SIG-M5 treated with dmso at 0.1 percent for 504 hours (cell line): ENCODE measurements around the gene CDYL.

Source experiments
- DNase-seq: peaks from one replicate; lab custom pipeline; 2025; ENCODE audit not compliant: unreplicated experiment; lab: John Stamatoyannopoulos, UW

The CDYL gene

GRCh38 chr6:4904461-4905025, 128.3 kb downstream of the CDYL start:
- DNase-seq: no peak

GRCh38 chr6:4905826-4906225, 129.6 kb downstream of the CDYL start:
- peak; percentile 18 for DNase-seq

- no peak for DNase-seq
Measured at GRCh38 chr6:4906293-4907276, 130.4 kb downstream of the CDYL start.

DNA sequence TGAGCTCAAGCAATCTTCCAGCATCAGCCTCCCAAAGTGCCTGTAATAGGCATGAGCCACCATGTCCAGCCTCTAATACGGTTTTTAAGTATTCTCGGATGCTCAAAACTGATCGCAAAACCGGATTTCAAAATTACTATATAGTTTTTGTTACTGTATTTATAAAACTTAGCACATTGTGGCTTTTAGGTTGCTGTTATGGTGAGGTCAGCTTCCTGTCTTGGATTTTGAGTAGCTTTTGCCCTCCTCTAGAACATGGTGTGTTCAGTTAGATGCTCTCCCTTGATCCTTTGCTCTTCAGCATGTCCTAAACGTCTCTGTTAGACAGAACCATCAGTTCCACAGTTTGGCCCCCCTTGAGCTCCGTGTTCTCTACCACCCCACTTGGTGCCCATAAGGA, 131.4 kb downstream of the CDYL start:
- no peak for DNase-seq

- DNase-seq: no peak
Measured at GRCh38 chr6:4908062-4908461, 131.9 kb downstream of the CDYL start.

DNA sequence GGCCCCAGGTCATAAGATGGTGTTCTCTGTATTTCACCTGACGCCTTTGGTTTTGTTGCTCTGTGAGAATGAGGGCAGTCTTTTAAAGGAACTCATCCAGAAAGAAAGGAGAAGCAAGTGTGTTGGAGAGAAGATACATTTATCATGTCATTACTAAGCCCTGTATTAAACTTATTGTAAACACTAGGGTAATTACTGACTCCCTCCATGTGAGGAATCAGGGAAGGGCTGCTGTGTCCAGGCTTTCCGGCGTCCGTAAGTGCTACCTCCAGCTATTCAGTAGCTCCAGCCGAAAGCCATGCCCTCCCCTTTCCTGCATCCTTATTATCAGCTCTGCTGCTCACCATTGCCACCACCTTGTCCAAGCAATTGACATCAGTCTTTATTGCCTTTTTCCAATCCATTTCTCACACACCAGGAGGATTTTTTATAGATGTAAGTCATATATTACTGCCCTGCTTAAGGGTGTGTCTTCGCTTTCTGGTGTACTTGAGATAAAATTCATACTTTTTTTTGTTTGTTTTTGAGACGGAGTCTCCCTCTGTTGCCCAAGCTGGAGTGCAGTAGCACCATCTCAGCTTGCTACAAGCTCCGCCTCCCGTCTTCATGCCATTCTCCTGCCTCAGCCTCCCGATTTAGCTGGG, 133.0 kb downstream of the CDYL start:
- no peak for DNase-seq

DNA sequence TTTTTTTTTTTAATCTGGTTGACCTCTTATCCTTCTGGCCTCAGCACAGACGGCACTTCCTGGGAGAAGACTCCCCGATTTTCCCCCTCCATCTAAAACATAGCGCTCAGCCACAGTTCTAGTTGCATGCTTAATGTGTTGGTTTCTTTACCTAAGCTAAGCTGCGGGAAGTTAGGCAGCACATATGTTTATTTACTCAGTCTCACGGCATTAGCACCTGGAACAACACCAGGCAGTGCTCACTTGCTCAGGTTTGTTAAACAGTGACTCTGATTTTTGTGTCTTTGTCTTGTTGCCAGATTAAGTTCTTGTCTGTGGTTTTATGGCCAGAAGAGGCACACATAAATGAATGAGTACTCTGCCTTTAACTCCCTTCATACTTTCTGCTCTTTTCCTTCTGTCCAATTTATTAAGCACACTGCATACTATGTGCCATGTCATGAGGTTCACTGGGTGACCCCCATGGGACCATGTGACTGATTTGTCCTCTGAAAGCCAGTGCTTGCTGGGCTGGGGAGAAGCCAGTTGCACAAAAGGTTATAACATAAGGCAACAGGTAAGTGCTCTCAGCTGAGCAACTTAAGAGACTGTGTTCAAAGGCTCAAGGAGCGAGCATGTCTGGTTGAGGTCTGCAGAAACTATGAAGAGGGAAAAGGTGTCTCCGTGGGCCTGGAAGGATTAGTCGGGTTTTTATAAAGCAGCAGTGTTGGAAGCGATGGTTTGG, 134.0 kb downstream of the CDYL start:
- no peak for DNase-seq

- no peak for DNase-seq
Measured at GRCh38 chr6:4912559-4912958, 136.4 kb downstream of the CDYL start.

- DNase-seq: no peak
Measured at GRCh38 chr6:4913705-4914419, 137.7 kb downstream of the CDYL start.

- no peak for DNase-seq
Measured at GRCh38 chr6:4914420-4915159, 138.4 kb downstream of the CDYL start.

DNA sequence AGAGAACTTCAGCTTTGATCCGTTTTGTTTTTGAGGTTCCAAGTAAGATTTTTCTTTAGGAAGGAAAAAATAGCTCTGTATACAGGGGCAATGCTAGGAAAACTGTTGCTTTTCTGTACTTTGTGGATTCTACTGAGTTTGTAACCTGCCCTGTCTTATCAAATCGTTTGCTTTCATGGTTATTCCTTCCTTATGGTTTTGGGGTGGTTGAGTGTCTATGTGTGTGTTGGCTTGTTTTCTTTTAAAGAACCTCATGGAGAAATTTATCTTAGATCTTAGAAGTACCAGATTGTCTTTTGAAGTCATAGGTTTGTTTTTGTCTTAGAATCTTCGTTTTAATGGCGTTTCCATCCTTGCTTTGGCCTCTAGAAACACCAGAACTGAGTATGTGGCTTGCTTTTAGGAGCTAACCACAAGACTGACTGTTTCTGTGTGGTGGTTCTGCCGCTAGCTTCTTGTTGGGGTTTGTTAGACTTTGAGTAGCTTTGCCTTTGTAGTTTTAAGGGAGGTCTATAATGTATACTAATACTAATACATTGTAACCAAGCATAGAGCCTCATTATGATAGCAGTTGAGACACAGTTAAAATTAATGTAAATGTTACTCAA, 140.9 kb downstream of the CDYL start:
- DNase-seq: no peak

DNA sequence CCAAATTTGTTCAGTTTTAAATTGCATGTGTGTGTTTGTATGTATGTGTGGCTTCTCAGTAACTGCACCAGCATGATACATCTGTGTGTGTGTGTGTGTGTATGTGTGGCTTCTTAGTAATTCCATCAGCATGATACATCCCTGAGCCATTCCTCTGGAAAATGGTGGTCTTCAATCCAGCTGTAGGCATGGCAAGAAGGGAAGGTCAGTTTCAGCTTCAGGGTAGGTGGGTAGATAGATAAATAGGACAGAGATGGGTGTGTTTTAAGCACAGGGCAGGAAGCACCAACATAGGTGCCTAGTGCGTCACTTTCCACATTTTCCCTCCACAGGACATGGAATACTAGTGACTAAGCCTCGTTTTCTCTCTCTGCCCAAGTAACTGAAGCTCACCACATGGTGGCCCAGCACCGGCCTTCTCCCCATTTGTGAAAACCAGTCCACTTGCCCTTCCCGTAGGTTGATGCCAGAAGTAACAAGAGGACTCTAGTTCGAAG, 144.8 kb downstream of the CDYL start:
- DNase-seq: no peak

GRCh38 chr6:4922488-4923037, 146.4 kb downstream of the CDYL start:
- no peak for DNase-seq

- DNase-seq: no peak
Measured at GRCh38 chr6:4923081-4923480, 146.9 kb downstream of the CDYL start.

GRCh38 chr6:4924661-4925271, 148.6 kb downstream of the CDYL start:
- DNase-seq: no peak

DNA sequence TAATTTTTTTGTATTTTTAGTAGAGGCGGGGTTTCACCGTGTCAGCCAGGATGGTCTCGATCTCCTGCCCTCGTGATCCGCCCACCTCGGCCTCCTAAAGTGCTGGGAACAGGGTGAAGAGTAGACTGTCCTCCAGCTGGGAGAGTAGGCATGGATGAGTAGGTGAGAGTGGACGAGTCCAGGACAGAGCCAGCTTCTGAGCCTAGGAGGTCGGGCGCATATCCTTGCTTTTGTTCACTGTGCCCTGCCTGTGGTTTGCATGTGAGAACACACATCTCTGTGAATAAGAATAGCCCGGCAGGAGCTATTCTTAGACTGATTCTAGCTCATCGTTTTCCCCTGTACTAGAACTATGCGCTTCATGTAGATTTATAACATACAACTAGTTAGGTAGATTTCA, 149.4 kb downstream of the CDYL start:
- DNase-seq: no peak

GRCh38 chr6:4928426-4928825, 152.2 kb downstream of the CDYL start:
- no peak for DNase-seq

DNA sequence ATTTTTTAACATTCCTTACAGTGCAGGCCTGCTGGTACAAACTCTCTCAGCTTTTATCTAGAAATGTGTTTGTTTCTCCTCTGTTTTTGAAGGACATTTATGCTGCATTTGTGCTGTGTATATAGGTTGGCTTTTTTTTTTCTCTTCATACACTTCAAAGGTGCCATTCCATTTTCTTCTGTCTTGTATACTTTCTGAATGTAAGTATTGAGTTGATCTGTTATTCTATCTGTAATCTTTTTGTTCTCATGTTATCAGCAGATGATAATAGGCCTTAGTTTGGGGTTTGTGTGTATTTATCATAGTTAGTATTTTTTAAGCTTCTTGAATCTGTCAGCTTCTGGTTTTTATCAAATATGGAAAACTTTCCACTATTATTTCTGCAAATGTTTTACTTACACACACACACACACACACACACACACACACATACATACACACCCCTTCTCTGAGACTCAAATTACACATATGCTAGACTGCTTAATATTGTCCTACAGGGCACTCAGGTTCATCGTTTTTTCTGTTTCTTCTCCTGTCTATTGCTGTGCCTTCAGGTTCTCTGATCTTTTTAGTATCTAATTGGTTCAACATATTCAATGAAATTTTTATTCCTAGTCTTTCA, 153.0 kb downstream of the CDYL start:
- DNase-seq: no peak
